ENCODE measurements around the gene EVC.

EVC gene

DNA sequence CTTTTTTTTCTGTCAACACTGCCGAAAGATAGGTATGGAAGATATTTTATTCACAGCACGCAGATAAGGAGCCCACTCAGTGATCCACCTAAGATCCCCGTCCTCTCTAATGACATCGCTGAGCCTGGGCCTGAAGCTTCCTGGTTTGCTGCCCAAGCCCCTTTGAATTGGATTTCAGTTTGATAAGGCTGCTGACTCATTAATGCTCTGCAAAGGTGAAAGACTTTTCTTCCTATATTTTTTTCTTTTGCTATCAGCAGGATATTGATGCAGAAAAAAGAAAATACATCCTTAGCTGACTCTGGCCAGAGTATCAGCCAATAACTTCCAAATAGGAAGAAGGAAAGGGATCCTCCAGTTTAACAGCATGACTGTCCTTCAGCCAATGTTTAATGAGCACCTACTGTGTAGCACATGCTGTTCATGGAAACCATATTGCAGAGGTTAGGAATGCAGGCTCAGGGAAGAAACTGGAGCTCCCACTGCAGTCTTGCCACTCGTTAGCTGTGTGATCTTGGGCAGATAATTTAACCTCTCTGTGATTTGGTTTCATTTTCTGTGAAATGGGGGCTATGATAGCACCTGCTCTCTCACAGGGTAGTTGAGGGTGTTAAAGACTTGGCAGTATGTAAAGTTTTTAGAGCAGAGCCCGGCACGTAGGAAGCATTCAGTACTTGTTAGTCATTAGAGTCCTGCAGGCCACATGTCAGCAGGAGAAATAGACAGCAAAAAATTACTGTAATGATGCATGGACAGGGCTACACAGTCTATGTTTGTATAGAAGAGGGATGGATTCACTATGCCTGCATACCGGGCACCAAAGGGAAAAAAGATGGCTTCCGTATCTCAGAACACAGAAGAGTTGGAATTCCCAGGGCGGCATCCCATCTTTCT is 39.3 kb downstream of the EVC start:
- Histone ChIP-seq H3K9me3 (ENCODE audit: insufficient read depth, low read length) (no peaks in the 10 kb centered on the region), H3K4me1 (ENCODE audit: low read length) (peaks cover 15% of the 10 kb centered on the region), H3K79me2 (ENCODE audit: low read length) (no peaks in the 10 kb centered on the region), H3K27me3 (ENCODE audit: low read depth, low read length) (no peaks in the 10 kb centered on the region), H3K36me3 (replicated peaks; ENCODE audit: low read depth, low read length) (peaks cover 14% of the 10 kb centered on the region), H3K27ac (ENCODE audit: low read length) (no peak overlapping the region), H2AFZ (ENCODE audit: low read depth, low read length) (no peak overlapping the region), H3K4me2 (ENCODE audit: low read length) (no peak overlapping the region), H4K20me1 (ENCODE audit: insufficient read depth, low read length) (no peaks in the 10 kb centered on the region), H3K4me3 (ENCODE audit: low read length) (no peak overlapping the region), H3K9ac (ENCODE audit: low read length) (no peak overlapping the region)
- TF ChIP-seq EZH2phosphoT487 (IDR thresholded peaks at IDR 0.05; ENCODE audit: low read depth), result no peak
- TF ChIP-seq, protein P1, sequence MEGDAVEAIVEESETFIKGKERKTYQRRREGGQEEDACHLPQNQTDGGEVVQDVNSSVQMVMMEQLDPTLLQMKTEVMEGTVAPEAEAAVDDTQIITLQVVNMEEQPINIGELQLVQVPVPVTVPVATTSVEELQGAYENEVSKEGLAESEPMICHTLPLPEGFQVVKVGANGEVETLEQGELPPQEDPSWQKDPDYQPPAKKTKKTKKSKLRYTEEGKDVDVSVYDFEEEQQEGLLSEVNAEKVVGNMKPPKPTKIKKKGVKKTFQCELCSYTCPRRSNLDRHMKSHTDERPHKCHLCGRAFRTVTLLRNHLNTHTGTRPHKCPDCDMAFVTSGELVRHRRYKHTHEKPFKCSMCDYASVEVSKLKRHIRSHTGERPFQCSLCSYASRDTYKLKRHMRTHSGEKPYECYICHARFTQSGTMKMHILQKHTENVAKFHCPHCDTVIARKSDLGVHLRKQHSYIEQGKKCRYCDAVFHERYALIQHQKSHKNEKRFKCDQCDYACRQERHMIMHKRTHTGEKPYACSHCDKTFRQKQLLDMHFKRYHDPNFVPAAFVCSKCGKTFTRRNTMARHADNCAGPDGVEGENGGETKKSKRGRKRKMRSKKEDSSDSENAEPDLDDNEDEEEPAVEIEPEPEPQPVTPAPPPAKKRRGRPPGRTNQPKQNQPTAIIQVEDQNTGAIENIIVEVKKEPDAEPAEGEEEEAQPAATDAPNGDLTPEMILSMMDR (IDR thresholded peaks at IDR 0.05; ENCODE audit: low read depth, low read length), result no peak

DNA sequence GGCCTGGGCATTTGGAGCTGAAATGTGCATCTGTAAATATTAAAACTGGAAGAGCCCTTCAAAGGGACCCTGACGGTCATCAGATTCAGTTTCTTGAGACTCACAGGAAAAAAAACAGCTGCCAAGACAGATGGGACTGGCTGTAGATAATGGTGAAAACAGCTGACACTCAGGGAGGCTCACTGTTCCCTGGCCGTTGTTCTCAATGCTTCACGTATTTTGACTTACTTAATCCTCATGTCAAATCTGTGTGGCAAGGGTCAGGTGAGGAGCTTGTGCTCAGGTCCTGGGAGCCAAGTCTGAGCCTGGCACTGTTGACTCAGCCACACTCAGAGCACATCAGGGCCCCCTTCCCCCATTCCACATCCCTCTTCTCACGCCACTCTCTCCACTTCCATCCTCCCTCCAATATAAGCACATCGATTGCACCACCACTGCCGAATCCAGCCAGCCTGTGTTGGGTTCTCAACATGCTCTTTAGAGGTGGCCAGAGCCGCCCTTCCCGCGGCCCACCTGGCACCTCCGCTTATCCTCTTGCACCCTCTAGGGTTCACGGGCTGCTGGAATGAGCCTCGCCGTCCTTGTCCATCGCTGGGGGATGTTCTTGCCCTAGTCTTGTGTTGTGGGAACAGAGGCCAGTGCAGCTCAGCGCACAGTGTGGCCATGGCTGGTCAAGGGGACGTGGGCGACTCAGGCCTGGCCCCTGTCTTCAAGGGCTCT is 40.1 kb downstream of the EVC start:
- Histone ChIP-seq H4K20me1 (ENCODE audit: insufficient read depth, low read length) (no peaks in the 10 kb centered on the region), H3K9ac (ENCODE audit: low read length) (no peak overlapping the region), H2AFZ (ENCODE audit: low read depth, low read length) (no peak overlapping the region), H3K4me2 (ENCODE audit: low read length) (no peak overlapping the region), H3K27ac (ENCODE audit: low read length) (no peak overlapping the region), H3K9me3 (ENCODE audit: insufficient read depth, low read length) (no peaks in the 10 kb centered on the region), H3K36me3 (replicated peaks; ENCODE audit: low read depth, low read length) (peaks cover 13% of the 10 kb centered on the region), H3K4me1 (ENCODE audit: low read length) (peaks cover 15% of the 10 kb centered on the region), H3K4me3 (ENCODE audit: low read length) (no peak overlapping the region), H3K27me3 (ENCODE audit: low read depth, low read length) (no peaks in the 10 kb centered on the region), H3K79me2 (ENCODE audit: low read length) (no peaks in the 10 kb centered on the region)
- TF ChIP-seq EZH2phosphoT487 (IDR thresholded peaks at IDR 0.05; ENCODE audit: low read depth), result no peak
- TF ChIP-seq, protein P1 (IDR thresholded peaks at IDR 0.05; ENCODE audit: low read depth, low read length), result no peak

DNA sequence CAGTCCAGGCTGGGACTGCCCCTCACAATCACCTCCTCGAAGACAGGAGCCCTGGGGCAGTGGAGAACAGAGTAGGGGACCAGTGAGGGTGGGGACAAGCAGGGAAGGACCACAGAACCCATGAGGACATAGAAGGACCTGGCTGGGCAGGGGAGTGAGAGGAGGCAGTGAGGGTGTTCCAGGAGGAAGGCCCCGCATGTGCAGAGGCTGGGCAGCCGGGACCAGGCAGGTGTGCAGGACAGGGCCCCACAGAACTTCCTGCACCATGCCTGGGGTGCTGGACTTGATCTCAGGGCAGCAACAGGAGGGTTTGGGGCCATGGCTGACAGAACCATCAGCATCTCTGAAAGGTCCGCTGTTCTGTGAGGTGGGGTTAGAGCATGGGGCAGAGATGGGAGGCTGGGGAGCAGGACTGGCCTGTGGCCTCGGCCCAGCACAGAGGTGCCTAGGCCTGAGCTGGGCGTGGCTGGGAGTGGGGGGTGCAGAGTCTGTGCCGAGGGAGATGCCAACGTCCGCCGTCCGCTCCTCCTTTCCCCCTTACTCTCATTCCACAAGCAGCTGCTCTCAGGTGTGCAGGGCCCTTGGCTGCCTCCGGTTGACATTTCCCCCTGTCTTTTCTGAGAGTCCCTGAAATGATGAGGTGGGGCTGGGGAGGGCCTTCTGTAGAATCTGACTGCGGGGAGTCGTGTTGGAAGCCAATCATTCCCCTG is 40.8 kb downstream of the EVC start:
- H3K4me2 ChIP-seq (ENCODE audit: low read length), result no peak overlapping the region
- H2AFZ ChIP-seq (ENCODE audit: low read depth, low read length), result no peak overlapping the region
- no peaks in the 10 kb centered on the region for H3K9me3 ChIP-seq (ENCODE audit: insufficient read depth, low read length)
- no peak overlapping the region for H3K27ac ChIP-seq (ENCODE audit: low read length)
- H3K27me3 ChIP-seq (ENCODE audit: low read depth, low read length), result no peaks in the 10 kb centered on the region
- peaks cover 13% of the 10 kb centered on the region for H3K36me3 ChIP-seq (replicated peaks; ENCODE audit: low read depth, low read length)
- no peak overlapping the region for H3K4me3 ChIP-seq (ENCODE audit: low read length)
- H3K79me2 ChIP-seq (ENCODE audit: low read length), result no peaks in the 10 kb centered on the region
- H4K20me1 ChIP-seq (ENCODE audit: insufficient read depth, low read length), result no peaks in the 10 kb centered on the region
- peaks cover 15% of the 10 kb centered on the region for H3K4me1 ChIP-seq (ENCODE audit: low read length)
- no peak for TF ChIP-seq EZH2phosphoT487 (IDR thresholded peaks at IDR 0.05; ENCODE audit: low read depth)
- no peak overlapping the region for H3K9ac ChIP-seq (ENCODE audit: low read length)

DNA sequence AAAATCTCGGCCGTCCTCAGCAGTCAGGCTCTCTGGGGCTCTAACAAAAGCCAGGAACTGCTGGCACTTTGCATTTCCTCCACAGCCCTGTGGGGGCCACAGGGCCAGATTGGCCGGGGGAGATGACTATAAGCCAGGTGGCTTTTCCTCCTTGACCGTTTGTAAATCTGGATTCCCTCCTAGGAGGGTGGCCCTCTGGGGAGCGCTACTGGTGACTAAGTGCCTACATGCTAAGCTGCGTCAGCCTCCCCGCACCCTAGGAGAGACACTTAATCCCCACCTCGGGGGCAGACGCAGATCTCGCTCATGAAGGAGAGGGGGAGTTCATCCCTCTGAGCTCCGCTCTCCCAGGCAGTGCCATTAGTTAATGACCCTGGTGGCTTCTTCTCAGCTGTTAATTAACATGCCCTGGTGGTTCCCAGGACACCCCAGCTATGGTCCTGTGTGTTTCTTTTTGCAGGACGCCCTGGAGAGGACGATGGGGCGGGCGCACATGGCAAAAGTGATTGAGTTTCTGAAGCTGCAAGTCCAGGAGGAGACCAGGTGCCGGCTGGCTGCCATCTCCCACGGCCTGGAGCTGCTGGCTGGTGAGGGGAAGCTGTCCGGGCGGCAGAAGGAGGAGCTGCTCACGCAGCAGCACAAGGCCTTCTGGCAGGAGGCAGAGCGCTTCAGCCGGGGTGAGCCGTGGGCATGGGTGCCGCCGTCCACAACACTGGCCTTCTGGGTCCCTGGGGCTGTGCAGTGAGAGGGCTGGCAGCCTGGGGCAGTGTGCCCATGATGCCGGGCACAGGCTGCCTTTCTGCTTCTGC is 41.6 kb downstream of the EVC start:
- Histone ChIP-seq H2AFZ (ENCODE audit: low read depth, low read length) (no peak overlapping the region), H4K20me1 (ENCODE audit: insufficient read depth, low read length) (no peaks in the 10 kb centered on the region), H3K4me3 (ENCODE audit: low read length) (no peak overlapping the region), H3K36me3 (replicated peaks; ENCODE audit: low read depth, low read length) (peaks cover 13% of the 10 kb centered on the region), H3K79me2 (ENCODE audit: low read length) (no peaks in the 10 kb centered on the region), H3K4me2 (ENCODE audit: low read length) (no peak overlapping the region), H3K9me3 (ENCODE audit: insufficient read depth, low read length) (no peaks in the 10 kb centered on the region), H3K4me1 (ENCODE audit: low read length) (peaks cover 15% of the 10 kb centered on the region), H3K27ac (ENCODE audit: low read length) (no peak overlapping the region), H3K9ac (ENCODE audit: low read length) (no peak overlapping the region), H3K27me3 (ENCODE audit: low read depth, low read length) (no peaks in the 10 kb centered on the region)
- TF ChIP-seq EZH2phosphoT487 (IDR thresholded peaks at IDR 0.05; ENCODE audit: low read depth), result no peak
- TF ChIP-seq, protein P1 (IDR thresholded peaks at IDR 0.05; ENCODE audit: low read depth, low read length), result no peak

Measured in OCI-LY3 (cell line).